ENCODE results near the gene A2ML1. TPM values are rescaled to one million over a fixed set of nuclear protein-coding genes. Genes with fewer than 3 reads are reported as not detected.

A2ML1 gene
- total RNA-seq = 194 TPM

- no peaks in the 10 kb centered on the region for H3K9me3 ChIP-seq
- TF ChIP-seq POLR2A (IDR thresholded peaks at IDR 0.05) (no peak), POLR2AphosphoS5 (IDR thresholded peaks at IDR 0.05; ENCODE audit: insufficient read depth in 1 of 2, low read depth in 1 of 2) (peak in 1 of 2 donors; percentile 59)
- peak within 1 kb of the TSS in 1 of 2 donors; percentile 33 for H3K4me3 ChIP-seq
- H3K27me3 ChIP-seq = no peaks in the 10 kb centered on the region
- H3K36me3 ChIP-seq = no peaks in the 10 kb centered on the region
- H3K27ac ChIP-seq = peak within 1 kb of the TSS; percentile 68
- H3K4me1 ChIP-seq = no peaks in the 10 kb centered on the region
- intact Hi-C loops (cut with DNase I) = no loop called here
- DNase-seq (ENCODE audit: extremely low spot score in 2 of 2) = peak in 1 of 2 donors; percentile 80
Observed at GRCh38 chr12:8822298-8822697, at the start of gene A2ML1. A2ML1 (plus strand) TSS chr12:8822621; CDS start chr12:8822652, 31 bp downstream.

DNA sequence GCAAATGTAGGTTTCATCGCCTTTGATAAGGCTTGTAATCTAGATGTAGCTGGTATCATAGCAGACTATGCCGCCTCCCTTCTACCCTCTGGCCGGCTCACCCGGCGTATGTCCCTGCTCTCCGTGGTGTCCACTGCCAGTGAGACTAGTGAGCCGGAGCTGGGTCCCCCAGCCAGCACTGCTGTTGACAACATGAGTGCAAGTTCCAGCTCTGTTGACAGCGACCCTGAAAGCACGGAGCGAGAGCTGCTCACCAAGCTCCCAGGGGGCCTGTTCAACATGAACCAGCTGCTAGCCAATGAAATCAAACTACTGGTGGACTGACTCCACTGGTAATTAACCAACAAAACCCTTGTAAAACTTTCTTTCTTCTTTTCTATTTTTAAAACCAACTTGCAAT lies 49.0 kb upstream of the A2ML1 start:
- Histone ChIP-seq H3K9me3 (no peaks in the 10 kb centered on the region), H3K36me3 (peaks cover 0 to 7% of the 10 kb centered on the region in 2 donors)

GRCh38 chr12:8779281-8779680 lies 43.1 kb upstream of the A2ML1 start:
- Histone ChIP-seq H3K9me3 (no peaks in the 10 kb centered on the region), H3K4me1 (no peaks in the 10 kb centered on the region), H3K4me3 (no peak overlapping the region), H3K27ac (no peak overlapping the region), H3K36me3 (peaks cover 0 to 7% of the 10 kb centered on the region in 2 donors), H3K27me3 (no peaks in the 10 kb centered on the region)
- intact Hi-C loops (cut with DNase I) = no loop called here
- no peak for TF ChIP-seq POLR2AphosphoS5 (IDR thresholded peaks at IDR 0.05; ENCODE audit: insufficient read depth in 1 of 2, low read depth in 1 of 2)
- TF ChIP-seq CTCF (IDR thresholded peaks at IDR 0.05) = no peak
- no peak for TF ChIP-seq POLR2A (IDR thresholded peaks at IDR 0.05)
- no peak for DNase-seq (ENCODE audit: extremely low spot score in 2 of 2)

More for the DNA sequence above, 49.0 kb upstream of the A2ML1 start:
- DNase-seq (ENCODE audit: extremely low spot score in 2 of 2) = no peak
- intact Hi-C loops (cut with DNase I) = no loop called here
- Histone ChIP-seq H3K27me3 (no peaks in the 10 kb centered on the region), H3K27ac (no peak overlapping the region), H3K4me1 (no peaks in the 10 kb centered on the region), H3K4me3 (no peak overlapping the region)
- TF ChIP-seq POLR2A (IDR thresholded peaks at IDR 0.05) = no peak
- TF ChIP-seq CTCF (IDR thresholded peaks at IDR 0.05) = no peak
- no peak for TF ChIP-seq POLR2AphosphoS5 (IDR thresholded peaks at IDR 0.05; ENCODE audit: insufficient read depth in 1 of 2, low read depth in 1 of 2)

DNA sequence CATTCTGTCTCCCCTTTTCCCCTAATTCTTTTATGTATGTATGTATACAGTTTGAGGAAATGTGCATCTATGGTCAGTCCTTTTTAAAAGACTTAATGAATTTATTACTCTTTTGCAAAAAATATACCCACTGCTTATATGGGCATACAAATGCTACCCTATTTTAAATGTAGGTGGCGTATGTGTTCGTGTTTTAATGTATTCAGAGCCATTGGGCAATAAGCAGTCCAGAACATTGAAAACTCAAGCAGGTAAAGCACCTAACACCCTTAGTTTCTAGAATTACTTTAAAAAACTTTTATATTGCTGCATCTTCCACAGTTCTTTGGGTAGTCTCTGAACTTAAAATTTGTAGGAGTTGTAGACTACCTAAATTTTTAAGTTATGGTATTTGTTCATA lies 42.6 kb upstream of the A2ML1 start:
- H3K9me3 ChIP-seq = no peaks in the 10 kb centered on the region
- no peak for DNase-seq (ENCODE audit: extremely low spot score in 2 of 2)
- peaks cover 0 to 7% of the 10 kb centered on the region in 2 donors for H3K36me3 ChIP-seq
- H3K4me3 ChIP-seq = no peak overlapping the region
- intact Hi-C loops (cut with DNase I) = no loop called here
- H3K27me3 ChIP-seq = no peaks in the 10 kb centered on the region
- H3K27ac ChIP-seq = no peak overlapping the region
- no peaks in the 10 kb centered on the region for H3K4me1 ChIP-seq
- TF ChIP-seq POLR2AphosphoS5 (IDR thresholded peaks at IDR 0.05; ENCODE audit: insufficient read depth in 1 of 2, low read depth in 1 of 2) (no peak), CTCF (IDR thresholded peaks at IDR 0.05) (no peak), POLR2A (IDR thresholded peaks at IDR 0.05) (no peak)

DNA sequence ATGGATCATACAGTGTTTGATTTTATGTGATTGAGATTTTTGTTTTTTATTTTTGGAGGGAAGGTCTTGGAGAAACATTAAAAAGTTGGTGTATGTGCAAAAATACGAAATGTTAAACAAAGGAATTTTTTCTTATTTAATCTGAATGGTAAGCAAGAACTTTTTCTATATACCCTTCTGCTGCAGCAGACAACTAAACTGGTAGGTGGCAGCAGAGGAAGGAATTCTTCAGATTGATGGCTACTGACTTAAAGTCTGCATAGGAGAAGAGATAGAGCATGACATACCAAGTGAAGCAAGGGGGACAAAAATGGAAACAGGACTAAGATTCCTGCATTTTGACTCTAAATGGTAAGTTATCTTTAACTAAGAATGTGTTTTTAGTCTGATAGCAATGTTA lies 42.0 kb upstream of the A2ML1 start:
- intact Hi-C loops (cut with DNase I) = no loop called here
- DNase-seq (ENCODE audit: extremely low spot score in 2 of 2) = no peak
- Histone ChIP-seq H3K9me3 (no peaks in the 10 kb centered on the region), H3K36me3 (peaks cover 0 to 7% of the 10 kb centered on the region in 2 donors), H3K27ac (no peak overlapping the region), H3K4me3 (no peak overlapping the region), H3K27me3 (no peaks in the 10 kb centered on the region), H3K4me1 (no peaks in the 10 kb centered on the region)
- TF ChIP-seq POLR2AphosphoS5 (IDR thresholded peaks at IDR 0.05; ENCODE audit: insufficient read depth in 1 of 2, low read depth in 1 of 2) = no peak

GRCh38 chr12:8781381-8782127 lies 40.9 kb upstream of the A2ML1 start:
- TF ChIP-seq POLR2A (IDR thresholded peaks at IDR 0.05) (no peak), POLR2AphosphoS5 (IDR thresholded peaks at IDR 0.05; ENCODE audit: insufficient read depth in 1 of 2, low read depth in 1 of 2) (no peak), CTCF (IDR thresholded peaks at IDR 0.05) (no peak)
- no peaks in the 10 kb centered on the region for H3K9me3 ChIP-seq
- H3K27ac ChIP-seq = no peak overlapping the region
- no peak overlapping the region for H3K4me3 ChIP-seq
- DNase-seq (ENCODE audit: extremely low spot score in 2 of 2) = no peak
- H3K4me1 ChIP-seq = no peaks in the 10 kb centered on the region
- H3K27me3 ChIP-seq = no peaks in the 10 kb centered on the region
- intact Hi-C loops (cut with DNase I) = no loop called here
- H3K36me3 ChIP-seq = peaks cover 0 to 7% of the 10 kb centered on the region in 2 donors
